ENCODE data around the gene SLC22A23.

The SLC22A23 gene

GRCh38 chr6:3466488-3467219 is 9.8 kb upstream of the SLC22A23 start:
- DNase-seq = no peak
- Histone ChIP-seq H3K4me3 (ENCODE audit: low read length) (no peak overlapping the region), H3K27ac (ENCODE audit: low read length) (no peak overlapping the region), H2AFZ (ENCODE audit: low read length) (no peak overlapping the region), H3K4me1 (ENCODE audit: low read length) (no peaks in the 10 kb centered on the region), H3K9me3 (replicated peaks; ENCODE audit: insufficient read depth, low read length) (no peaks in the 10 kb centered on the region), H3K4me2 (ENCODE audit: low read depth, low read length) (no peak overlapping the region), H3K27me3 (replicated peaks; ENCODE audit: insufficient read depth, low read length) (no peaks in the 10 kb centered on the region), H3F3A (ENCODE audit: insufficient read depth, low read length) (no peaks in the 10 kb centered on the region), H4K20me1 (ENCODE audit: insufficient read depth, low read length) (no peaks in the 10 kb centered on the region), H3K9me2 (replicated peaks; ENCODE audit: insufficient read depth, low read length) (no peaks in the 10 kb centered on the region), H3K79me2 (ENCODE audit: low read length) (no peaks in the 10 kb centered on the region), H3K36me3 (replicated peaks; ENCODE audit: insufficient read depth, low read length) (no peaks in the 10 kb centered on the region), H3K9ac (ENCODE audit: low read length) (no peak overlapping the region)
- TF ChIP-seq EZH2phosphoT487 (IDR thresholded peaks at IDR 0.05; ENCODE audit: low read length) (no peak), EZH2 (optimal IDR thresholded peaks at IDR 0.05; ENCODE audit: low read depth, low read length) (no peak), CTCF (IDR thresholded peaks at IDR 0.05; ENCODE audit: low read length) (no peak)

DNA sequence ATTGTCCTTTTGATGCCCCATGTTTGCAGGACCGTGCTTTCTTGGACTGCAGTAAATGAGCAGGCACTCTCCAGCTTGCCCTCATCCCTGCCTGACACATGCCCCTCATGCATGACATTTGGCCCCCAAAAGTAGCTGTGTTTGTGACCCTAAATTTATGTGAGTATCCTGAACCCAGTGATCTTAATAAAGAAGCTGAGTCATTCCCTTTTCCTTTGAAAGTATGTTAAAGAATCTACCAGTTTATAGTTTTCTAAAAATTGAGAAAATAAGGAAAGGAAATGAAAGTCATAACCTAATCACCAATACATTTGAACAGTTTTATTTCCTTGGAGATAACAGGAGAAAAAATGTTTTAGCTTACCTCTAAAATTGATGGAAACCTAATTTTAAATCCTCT is 3.4 kb upstream of the SLC22A23 start:
- Histone ChIP-seq H2AFZ (ENCODE audit: low read length) (no peak overlapping the region), H3K27ac (ENCODE audit: low read length) (no peak overlapping the region), H3K4me3 (ENCODE audit: low read length) (no peak overlapping the region), H3K36me3 (replicated peaks; ENCODE audit: insufficient read depth, low read length) (no peaks in the 10 kb centered on the region), H3K79me2 (ENCODE audit: low read length) (no peaks in the 10 kb centered on the region), H3K9me2 (replicated peaks; ENCODE audit: insufficient read depth, low read length) (no peaks in the 10 kb centered on the region), H3F3A (ENCODE audit: insufficient read depth, low read length) (no peaks in the 10 kb centered on the region), H3K9ac (ENCODE audit: low read length) (no peak overlapping the region), H3K9me3 (replicated peaks; ENCODE audit: insufficient read depth, low read length) (no peaks in the 10 kb centered on the region), H3K4me1 (ENCODE audit: low read length) (peaks cover 5% of the 10 kb centered on the region; the same call in 1 of the 2 replicates), H3K27me3 (replicated peaks; ENCODE audit: insufficient read depth, low read length) (peaks cover 9% of the 10 kb centered on the region; the same call in 1 of the 2 replicates), H4K20me1 (ENCODE audit: insufficient read depth, low read length) (no peaks in the 10 kb centered on the region), H3K4me2 (ENCODE audit: low read depth, low read length) (no peak overlapping the region)
- DNase-seq = no peak
- no peak for TF ChIP-seq EZH2 (optimal IDR thresholded peaks at IDR 0.05; ENCODE audit: low read depth, low read length)
- no peak for TF ChIP-seq CTCF (IDR thresholded peaks at IDR 0.05; ENCODE audit: low read length)
- TF ChIP-seq EZH2phosphoT487 (IDR thresholded peaks at IDR 0.05; ENCODE audit: low read length) = no peak

DNA sequence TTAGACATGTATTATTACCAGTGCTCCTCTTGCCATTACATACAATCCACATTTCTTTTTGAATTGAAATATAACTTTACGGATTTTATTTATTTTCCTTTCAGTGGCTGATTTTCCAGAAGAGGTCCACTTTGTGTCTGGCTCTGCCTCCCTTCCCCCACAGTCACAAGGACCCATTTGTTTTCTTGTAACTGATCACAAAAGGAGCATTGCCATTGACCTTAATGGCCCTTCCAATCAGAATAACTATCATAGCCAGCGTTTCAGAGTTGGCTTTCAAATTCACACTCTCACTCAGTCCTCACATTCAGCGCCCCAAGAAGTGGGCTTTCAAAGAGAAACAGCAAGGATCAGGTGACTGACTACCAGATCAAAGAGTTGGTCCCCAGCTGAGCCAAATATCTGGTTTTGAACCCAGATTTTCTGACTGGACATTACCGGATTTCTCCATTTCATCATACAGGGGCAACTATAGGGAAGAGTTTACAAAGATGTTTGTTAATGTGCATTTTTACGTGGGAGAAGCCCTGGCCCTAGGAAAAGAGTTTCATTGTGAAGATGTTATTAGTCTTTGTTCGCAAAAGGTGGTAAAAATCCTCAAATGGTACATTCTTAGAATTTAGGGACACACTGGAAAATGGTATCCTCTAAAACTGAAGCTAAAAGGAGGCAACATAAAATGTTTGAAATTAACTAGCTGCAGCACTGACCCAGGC is 2.0 kb upstream of the SLC22A23 start:
- H3K4me1 ChIP-seq (ENCODE audit: low read length) = peaks cover 5% of the 10 kb centered on the region; the same call in 1 of the 2 replicates
- H3K4me2 ChIP-seq (ENCODE audit: low read depth, low read length) = no peak overlapping the region
- no peak overlapping the region for H2AFZ ChIP-seq (ENCODE audit: low read length)
- no peak overlapping the region for H3K27ac ChIP-seq (ENCODE audit: low read length)
- TF ChIP-seq EZH2phosphoT487 (IDR thresholded peaks at IDR 0.05; ENCODE audit: low read length) (no peak), CTCF (IDR thresholded peaks at IDR 0.05; ENCODE audit: low read length) (no peak), EZH2 (optimal IDR thresholded peaks at IDR 0.05; ENCODE audit: low read depth, low read length) (no peak)
- H3K9ac ChIP-seq (ENCODE audit: low read length) = no peak overlapping the region
- H3F3A ChIP-seq (ENCODE audit: insufficient read depth, low read length) = no peaks in the 10 kb centered on the region
- no peaks in the 10 kb centered on the region for H3K9me3 ChIP-seq (replicated peaks; ENCODE audit: insufficient read depth, low read length)
- no peaks in the 10 kb centered on the region for H3K36me3 ChIP-seq (replicated peaks; ENCODE audit: insufficient read depth, low read length)
- no peak for DNase-seq
- peaks cover 11% of the 10 kb centered on the region; the same call in 1 of the 2 replicates for H3K27me3 ChIP-seq (replicated peaks; ENCODE audit: insufficient read depth, low read length)
- H4K20me1 ChIP-seq (ENCODE audit: insufficient read depth, low read length) = no peaks in the 10 kb centered on the region
- H3K4me3 ChIP-seq (ENCODE audit: low read length) = no peak overlapping the region
- H3K79me2 ChIP-seq (ENCODE audit: low read length) = no peaks in the 10 kb centered on the region
- H3K9me2 ChIP-seq (replicated peaks; ENCODE audit: insufficient read depth, low read length) = no peaks in the 10 kb centered on the region

All from MM.1S (cell line).